Right renal cortex interstitium (tissue), 3 donors: Measurements from ENCODE around the gene ELP1. TPM values are rescaled to one million over a fixed set of nuclear protein-coding genes. Genes with fewer than 3 reads are reported as not detected.
"Not testable (repeated sequence)": the region's sequence is repeated elsewhere in the genome, so short reads cannot be mapped to it uniquely, and the experiment has no call there.

Source experiments
- DNase-seq, 3 donors: peaks; one replicate each; pipeline ENCODE4 v3.0.0-alpha.2; 2013; ENCODE audit warnings: low read depth in 3 of 3, low spot score in 2 of 3
- polyA plus RNA-seq, 3 donors: library from polyadenylated mRNA; unstranded; fragments of 120-200 nt; gene quantifications; one replicate each; pipeline ENCODE4 v1.2.1, GENCODE V29; 2013; ENCODE audit not compliant: insufficient read length in 3 of 3

The ELP1 gene
- polyA plus RNA-seq, 3 donors = 42.4 to 45.0 (median 42.8) TPM

GRCh38 chr9:108934323-108934893 is 484 bp upstream of the ELP1 start, which contains the start of gene ABITRAM:
TSS of gene ABITRAM (plus strand) at chr9:108934400. CDS start at chr9:108934487, 87 bp downstream.
- peak; percentile 58 to 80 (median 80) for DNase-seq

GRCh38 chr9:108933231-108933717 is 650 bp downstream of the ELP1 start:
- DNase-seq = no peak

- DNase-seq = no peak
Measured at GRCh38 chr9:108928386-108928785, 5.5 kb downstream of the ELP1 start.

- no peak for DNase-seq
Measured at GRCh38 chr9:108924466-108924865, 9.5 kb downstream of the ELP1 start.

GRCh38 chr9:108921200-108921599 is 12.7 kb downstream of the ELP1 start:
- no peak for DNase-seq

GRCh38 chr9:108920401-108920800 is 13.5 kb downstream of the ELP1 start:
- not testable (repeated sequence) for DNase-seq

GRCh38 chr9:108919517-108919916 is 14.4 kb downstream of the ELP1 start:
- no peak for DNase-seq

- no peak for DNase-seq
Measured at GRCh38 chr9:108913391-108913790, 20.5 kb downstream of the ELP1 start.

GRCh38 chr9:108911820-108912219 is 22.1 kb downstream of the ELP1 start:
- DNase-seq = no peak

GRCh38 chr9:108910914-108911313 is 23.0 kb downstream of the ELP1 start:
- DNase-seq = no peak

GRCh38 chr9:108910402-108910801 is 23.5 kb downstream of the ELP1 start:
- no peak for DNase-seq

- DNase-seq = no peak
Measured at GRCh38 chr9:108905494-108905893, 28.4 kb downstream of the ELP1 start.

- DNase-seq = no peak
Measured at GRCh38 chr9:108904161-108904560, 29.8 kb downstream of the ELP1 start.

GRCh38 chr9:108903420-108904103 is 30.4 kb downstream of the ELP1 start:
- DNase-seq = no peak

GRCh38 chr9:108900176-108900575 is 33.7 kb downstream of the ELP1 start:
- no peak for DNase-seq

GRCh38 chr9:108899023-108899695 is 34.8 kb downstream of the ELP1 start:
- not testable (repeated sequence) for DNase-seq

GRCh38 chr9:108897324-108898096 is 36.4 kb downstream of the ELP1 start:
- no peak for DNase-seq

- no peak for DNase-seq
Measured at GRCh38 chr9:108894225-108894997, 39.5 kb downstream of the ELP1 start.

GRCh38 chr9:108889649-108890067 is 44.3 kb downstream of the ELP1 start:
- DNase-seq = no peak

GRCh38 chr9:108886594-108887271 is 47.2 kb downstream of the ELP1 start:
- DNase-seq = not testable (repeated sequence)
